LNCaP clone FGC (cell line): ENCODE data around the gene NTN5.

Source experiments
- DNase-seq: peaks from one replicate; pipeline ENCODE4 v3.0.0-alpha.2; 2011; ENCODE audit warnings: low read depth
- H3K4me3 ChIP-seq: 2 replicates; pipeline ENCODE4 v1.5.1; 2011; ENCODE audit warnings: mild to moderate bottlenecking, low read depth, low read length, control low read depth
- CTCF ChIP-seq: IDR thresholded peaks from 2 replicates; pipeline ENCODE4 v1.5.1; 2012; ENCODE audit warnings: mild to moderate bottlenecking; ENCODE audit not compliant: control insufficient read depth, insufficient read depth; ENCODE audit errors: extremely low read depth

NTN5 gene

DNA sequence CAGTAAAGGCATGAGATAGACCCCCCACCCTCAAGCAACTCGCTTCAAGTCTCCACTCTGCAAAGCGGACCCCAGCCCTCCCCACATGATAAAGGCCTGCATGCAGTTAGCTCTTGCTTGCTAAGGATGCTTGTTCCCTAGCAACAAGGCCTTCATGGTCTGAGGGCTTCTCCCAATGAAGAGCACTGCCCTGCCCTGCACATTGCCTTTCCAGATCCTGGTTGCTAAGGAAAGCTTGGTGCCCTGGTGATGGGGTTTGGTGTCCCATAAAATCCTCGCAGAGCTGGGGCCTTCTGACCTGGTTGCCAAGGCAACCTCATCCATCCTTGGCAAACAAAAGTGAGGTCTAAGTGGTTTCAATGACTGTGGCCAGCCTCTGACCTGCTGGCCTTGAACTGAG, 41.6 kb downstream of the NTN5 start:
- no peak overlapping the region for H3K4me3 ChIP-seq
- no peak for TF ChIP-seq CTCF
- no peak for DNase-seq

- peak; percentile 33; the same call in 1 of the 2 replicates for TF ChIP-seq CTCF
- DNase-seq, result no peak
- peak overlapping the region; percentile 29 for H3K4me3 ChIP-seq
Measured at GRCh38 chr19:48630296-48631063, 42.3 kb downstream of the NTN5 start.

GRCh38 chr19:48629599-48630295, 43.1 kb downstream of the NTN5 start:
- DNase-seq, result peak; percentile 83
- peak overlapping the region; percentile 29; the same call in 1 of the 2 replicates for H3K4me3 ChIP-seq
- no peak for TF ChIP-seq CTCF

- H3K4me3 ChIP-seq, result no peak overlapping the region
- no peak for DNase-seq
- TF ChIP-seq CTCF, result no peak
Measured at GRCh38 chr19:48629297-48629598, 43.6 kb downstream of the NTN5 start.

GRCh38 chr19:48628486-48629296, 44.1 kb downstream of the NTN5 start:
- H3K4me3 ChIP-seq, result no peak overlapping the region
- no peak for DNase-seq
- TF ChIP-seq CTCF, result no peak

DNA sequence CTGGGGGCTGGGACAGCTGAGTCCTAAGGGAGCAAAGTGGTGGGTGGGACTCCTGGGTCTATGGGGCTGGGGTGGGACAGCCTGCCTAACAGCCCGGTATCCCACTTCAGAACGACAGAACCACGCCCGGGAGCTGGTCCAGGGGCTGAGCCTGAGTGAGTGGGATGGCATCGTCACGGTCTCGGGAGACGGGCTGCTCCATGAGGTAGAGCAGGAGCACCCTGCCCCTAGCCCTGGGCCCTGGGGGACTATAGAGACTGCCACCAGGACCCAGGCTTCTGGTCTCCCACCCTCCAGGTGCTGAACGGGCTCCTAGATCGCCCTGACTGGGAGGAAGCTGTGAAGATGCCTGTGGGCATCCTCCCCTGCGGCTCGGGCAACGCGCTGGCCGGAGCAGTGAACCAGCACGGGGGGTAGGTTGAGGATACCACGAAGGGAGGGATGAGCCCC, 44.9 kb downstream of the NTN5 start:
- DNase-seq, result no peak
- no peak overlapping the region for H3K4me3 ChIP-seq
- TF ChIP-seq CTCF, result no peak
